Astrocyte of the spinal cord (primary cell): ENCODE measurements around the gene FNDC3B.

Source experiments
- DNase-seq: peaks from one replicate; pipeline ENCODE4 v3.0.0; 2011; ENCODE audit warnings: low read depth, low spot score
- H3K4me3 ChIP-seq: 2 replicates; pipeline ENCODE4 v1.5.1; 2011; ENCODE audit warnings: low read depth, mild to moderate bottlenecking, low read length, moderate library complexity
- in situ Hi-C: cut with HindIII; loops from 2 replicates; pipeline ENCODE4 v1.10.0; 2017; ENCODE audit warnings: low sequenced_read_pairs
- TF ChIP-seq, protein P1 (sequence below): IDR thresholded peaks from 2 replicates; pipeline ENCODE4 v1.5.1; 2012; ENCODE audit warnings: low read depth, mild to moderate bottlenecking, low read length, inconsistent platforms

The FNDC3B gene

DNA sequence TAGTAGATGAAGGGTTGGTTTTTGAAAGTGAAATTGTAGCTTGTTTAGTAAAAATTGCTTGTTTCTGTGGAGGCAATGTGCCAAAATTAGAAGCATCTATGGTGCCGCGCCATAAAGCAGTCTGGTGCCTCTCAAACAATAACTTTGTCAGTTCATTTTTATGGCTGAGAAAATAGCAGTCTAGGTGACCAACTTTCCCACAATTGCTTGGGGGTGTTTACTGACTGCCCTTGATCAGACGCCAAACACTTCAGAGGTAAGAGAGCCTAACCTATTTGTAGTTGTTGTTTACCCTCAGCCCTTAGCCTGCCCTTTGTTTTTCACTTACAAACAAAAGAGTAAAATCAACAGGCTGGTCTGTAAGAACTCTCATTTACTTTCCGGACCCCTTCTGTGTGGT, 174.5 kb downstream of the FNDC3B start:
- TF ChIP-seq, protein P1, sequence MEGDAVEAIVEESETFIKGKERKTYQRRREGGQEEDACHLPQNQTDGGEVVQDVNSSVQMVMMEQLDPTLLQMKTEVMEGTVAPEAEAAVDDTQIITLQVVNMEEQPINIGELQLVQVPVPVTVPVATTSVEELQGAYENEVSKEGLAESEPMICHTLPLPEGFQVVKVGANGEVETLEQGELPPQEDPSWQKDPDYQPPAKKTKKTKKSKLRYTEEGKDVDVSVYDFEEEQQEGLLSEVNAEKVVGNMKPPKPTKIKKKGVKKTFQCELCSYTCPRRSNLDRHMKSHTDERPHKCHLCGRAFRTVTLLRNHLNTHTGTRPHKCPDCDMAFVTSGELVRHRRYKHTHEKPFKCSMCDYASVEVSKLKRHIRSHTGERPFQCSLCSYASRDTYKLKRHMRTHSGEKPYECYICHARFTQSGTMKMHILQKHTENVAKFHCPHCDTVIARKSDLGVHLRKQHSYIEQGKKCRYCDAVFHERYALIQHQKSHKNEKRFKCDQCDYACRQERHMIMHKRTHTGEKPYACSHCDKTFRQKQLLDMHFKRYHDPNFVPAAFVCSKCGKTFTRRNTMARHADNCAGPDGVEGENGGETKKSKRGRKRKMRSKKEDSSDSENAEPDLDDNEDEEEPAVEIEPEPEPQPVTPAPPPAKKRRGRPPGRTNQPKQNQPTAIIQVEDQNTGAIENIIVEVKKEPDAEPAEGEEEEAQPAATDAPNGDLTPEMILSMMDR: no peak
- in situ Hi-C loops: no loop called here
- H3K4me3 ChIP-seq: no peak overlapping the region
- DNase-seq: no peak

DNA sequence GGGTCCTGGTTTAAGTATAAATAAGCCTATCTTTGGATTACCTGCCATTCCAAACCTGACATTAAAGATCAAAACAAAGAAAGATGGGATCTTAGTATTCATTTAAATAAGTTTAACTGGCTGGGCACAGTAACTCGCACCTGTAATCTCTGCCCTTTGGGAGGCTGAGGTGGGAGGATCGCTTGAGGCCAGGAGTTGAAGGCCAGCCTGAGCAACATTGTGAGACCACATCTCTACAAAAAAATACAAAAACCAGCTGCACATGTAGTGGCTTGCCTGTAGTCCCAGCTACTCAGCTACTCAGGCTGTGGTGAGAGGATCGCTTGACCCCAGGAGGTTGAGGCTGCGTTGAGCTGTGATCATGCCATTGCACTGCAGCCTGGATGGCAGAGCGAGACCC, 176.9 kb downstream of the FNDC3B start:
- in situ Hi-C loops: no loop called here
- no peak for DNase-seq
- H3K4me3 ChIP-seq: no peak overlapping the region
- TF ChIP-seq, protein P1: no peak

GRCh38 chr3:172216911-172217310, 177.5 kb downstream of the FNDC3B start:
- in situ Hi-C loops: no loop called here
- H3K4me3 ChIP-seq: no peak overlapping the region
- no peak for DNase-seq
- TF ChIP-seq, protein P1: no peak

- TF ChIP-seq, protein P1: no peak
- peak; percentile 47 for DNase-seq
- in situ Hi-C loops: no loop called here
- H3K4me3 ChIP-seq: no peak overlapping the region
Observed at GRCh38 chr3:172217877-172218276, 178.5 kb downstream of the FNDC3B start.

GRCh38 chr3:172218350-172219323, 179.3 kb downstream of the FNDC3B start:
- no peak overlapping the region for H3K4me3 ChIP-seq
- peak; percentile 35 for DNase-seq
- TF ChIP-seq, protein P1: no peak
- in situ Hi-C loops: no loop called here

DNA sequence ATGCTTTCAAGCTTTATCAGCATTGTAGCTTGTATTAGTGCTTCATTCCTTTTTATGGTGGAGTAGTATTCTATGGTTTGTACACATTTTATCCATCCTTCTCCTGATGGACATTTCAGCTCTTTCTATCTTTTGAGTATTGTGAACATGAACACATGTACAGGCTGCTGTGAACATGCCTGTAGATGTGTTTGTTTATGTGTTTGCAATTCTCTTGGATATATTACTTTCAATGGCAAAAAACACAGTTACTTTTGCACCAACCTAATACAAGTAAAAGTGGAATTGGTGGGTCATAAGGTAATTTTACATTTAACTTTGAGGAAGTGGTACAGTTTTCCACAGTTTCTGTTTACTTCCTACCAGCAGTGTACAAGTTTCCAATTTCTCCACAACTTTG, 180.4 kb downstream of the FNDC3B start:
- in situ Hi-C loops: no loop called here
- TF ChIP-seq, protein P1: no peak
- no peak for DNase-seq
- no peak overlapping the region for H3K4me3 ChIP-seq
